ENCODE results near the gene MTM1.

MTM1 gene

GRCh38 chrX:150572206-150572605, 3.8 kb downstream of the MTM1 start:
- no peak overlapping the region for H3K27ac ChIP-seq
- TF ChIP-seq CTCF (conservative IDR thresholded peaks at IDR 0.05): no peak

GRCh38 chrX:150573106-150573505, 4.7 kb downstream of the MTM1 start:
- no peak for TF ChIP-seq CTCF (conservative IDR thresholded peaks at IDR 0.05)
- no peak overlapping the region for H3K27ac ChIP-seq

GRCh38 chrX:150573702-150574101, 5.3 kb downstream of the MTM1 start:
- no peak for TF ChIP-seq CTCF (conservative IDR thresholded peaks at IDR 0.05)
- no peak overlapping the region for H3K27ac ChIP-seq

- H3K27ac ChIP-seq: no peak overlapping the region
- no peak for TF ChIP-seq CTCF (conservative IDR thresholded peaks at IDR 0.05)
These were observed 6.4 kb downstream of the MTM1 start for GRCh38 chrX:150574559-150575418.

- no peak for TF ChIP-seq CTCF (conservative IDR thresholded peaks at IDR 0.05)
- no peak overlapping the region for H3K27ac ChIP-seq
These were observed 7.0 kb downstream of the MTM1 start for GRCh38 chrX:150575419-150575814.

- no peak overlapping the region for H3K27ac ChIP-seq
- no peak for TF ChIP-seq CTCF (conservative IDR thresholded peaks at IDR 0.05)
These were observed 8.8 kb downstream of the MTM1 start for GRCh38 chrX:150577174-150577573.

GRCh38 chrX:150581093-150581775, 12.8 kb downstream of the MTM1 start:
- no peak for TF ChIP-seq CTCF (conservative IDR thresholded peaks at IDR 0.05)
- no peak overlapping the region for H3K27ac ChIP-seq
